Measurements from ENCODE around the gene PRICKLE3. TPM values are rescaled to one million over a fixed set of nuclear protein-coding genes. Genes with fewer than 3 reads are reported as not detected.

The PRICKLE3 gene
- total and polyA plus RNA-seq, 2 of the 4 experiments (the other 2 are of a cell fraction): 3.4 to 6.4 TPM

DNA sequence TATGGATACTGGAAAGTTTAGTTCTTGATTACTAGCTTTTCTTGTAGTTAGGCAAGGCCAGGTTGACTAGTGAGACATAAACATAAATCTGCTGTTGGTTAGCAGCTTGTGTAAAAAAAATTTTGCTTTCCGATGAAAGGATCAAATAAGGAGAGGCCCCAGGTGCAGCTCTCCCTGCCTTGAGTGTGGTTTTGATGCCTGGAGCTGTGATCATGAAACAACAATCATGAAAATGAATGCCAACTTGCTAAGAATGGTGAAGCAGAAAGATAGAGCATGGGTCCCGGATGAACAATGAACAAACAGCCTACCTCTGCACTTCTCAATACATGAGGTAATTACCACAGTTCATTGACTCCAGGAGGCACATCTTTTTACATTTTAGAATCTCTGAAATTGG is 28.2 kb upstream of the PRICKLE3 start:
- H3K9me1 ChIP-seq (ENCODE audit: insufficient read depth, low read length): no peaks in the 10 kb centered on the region
- no peak overlapping the region for H4K8ac ChIP-seq (ENCODE audit: low read depth in 2 of 2, low read length in 2 of 2)
- H3K4me2 ChIP-seq (ENCODE audit: low read depth, low read length): no peak overlapping the region
- BruUV-seq (replicated peaks): no TSS peak
- no peaks in the 10 kb centered on the region for H3K36me3 ChIP-seq (ENCODE audit: control insufficient read depth, insufficient read depth, low read length)
- WGBS, 2 experiments (ENCODE audit: extremely low coverage in 2 of 2, insufficient read length in 1 of 2): no CpG with 5 or more reads among the region's 2 CpGs
- H2AFZ ChIP-seq (replicated peaks; ENCODE audit: low read length, poor library complexity): no peak overlapping the region
- no peak overlapping the region for H3K27ac ChIP-seq (ENCODE audit: insufficient read depth, low read length)
- H2AK5ac ChIP-seq (ENCODE audit: low read depth, low read length): no peak overlapping the region
- H3K27me3 ChIP-seq (ENCODE audit: control insufficient read depth, insufficient read depth, low read length): no peaks in the 10 kb centered on the region; the same call in 1 of the 2 replicates
- in situ Hi-C loops (cut with MboI; ENCODE audit: low sequenced_read_pairs) (no loop called here), dilution Hi-C loops (cut with HindIII; ENCODE audit: low sequenced_read_pairs, unreplicated experiment) (no loop called here), intact Hi-C loops (cut with micrococcal nuclease) (no loop called here)
- ChIA-PET CTCF (interaction anchor here (1.4 kb wide), 1 partner anchor 55 kb away, joined by 4 read pairs; no protein-coding TSS in a partner anchor), POLR2A (ENCODE audit: unreplicated experiment) (no interaction called here)
- no peak overlapping the region for H3K23ac ChIP-seq (ENCODE audit: low read depth, low read length)
- H3K4ac ChIP-seq (ENCODE audit: low read depth, low read length): no peak overlapping the region
- no peak overlapping the region for H2BK15ac ChIP-seq (ENCODE audit: low read depth, low read length)
- no peak overlapping the region for H3K9ac ChIP-seq (ENCODE audit: low read depth, low read length)
- no peak overlapping the region for H2AK9ac ChIP-seq (replicated peaks; ENCODE audit: low read depth, low read length, poor library complexity)
- DNase-seq: no peak
- no peaks in the 10 kb centered on the region for H3K79me1 ChIP-seq (ENCODE audit: low read depth in 1 of 2, low read length in 2 of 2)
- no peak overlapping the region for H4K91ac ChIP-seq (ENCODE audit: insufficient read depth, low read depth, low read length)
- no peaks in the 10 kb centered on the region for H3K4me1 ChIP-seq (ENCODE audit: control insufficient read depth, insufficient read depth, low read length)
- no peak overlapping the region for H3K14ac ChIP-seq (replicated peaks; ENCODE audit: low read depth, low read length)
- H3K56ac ChIP-seq (ENCODE audit: extremely low read depth, insufficient read depth, low read length): no peak overlapping the region
- no peak overlapping the region for H2BK120ac ChIP-seq (ENCODE audit: low read depth, low read length)
- H2BK20ac ChIP-seq (ENCODE audit: low read depth, low read length): no peak overlapping the region
- TF ChIP-seq FOS (IDR thresholded peaks at IDR 0.05; ENCODE audit: low read depth, low read length): no peak
- no peak for TF ChIP-seq RAD21 (IDR thresholded peaks at IDR 0.05; ENCODE audit: low read length)
- TF ChIP-seq RFX5 (IDR thresholded peaks at IDR 0.05; ENCODE audit: low read depth, low read length): no peak
- TF ChIP-seq CHD1 (IDR thresholded peaks at IDR 0.05; ENCODE audit: low read depth, low read length): no peak
- TF ChIP-seq SMC3 (IDR thresholded peaks at IDR 0.05; ENCODE audit: low read depth, low read length): no peak
- TF ChIP-seq, protein P1, sequence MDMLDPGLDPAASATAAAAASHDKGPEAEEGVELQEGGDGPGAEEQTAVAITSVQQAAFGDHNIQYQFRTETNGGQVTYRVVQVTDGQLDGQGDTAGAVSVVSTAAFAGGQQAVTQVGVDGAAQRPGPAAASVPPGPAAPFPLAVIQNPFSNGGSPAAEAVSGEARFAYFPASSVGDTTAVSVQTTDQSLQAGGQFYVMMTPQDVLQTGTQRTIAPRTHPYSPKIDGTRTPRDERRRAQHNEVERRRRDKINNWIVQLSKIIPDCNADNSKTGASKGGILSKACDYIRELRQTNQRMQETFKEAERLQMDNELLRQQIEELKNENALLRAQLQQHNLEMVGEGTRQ (IDR thresholded peaks at IDR 0.05; ENCODE audit: low read depth, low read length): no peak
- TF ChIP-seq ELK1 (IDR thresholded peaks at IDR 0.05; ENCODE audit: borderline replicate concordance, low read depth, low read length): no peak
- no peak for TF ChIP-seq POLR2A (IDR thresholded peaks at IDR 0.05; ENCODE audit: low read depth, low read length)
- TF ChIP-seq RCOR1 (IDR thresholded peaks at IDR 0.05; ENCODE audit: insufficient replicate concordance, low read length): no peak
- H4K5ac ChIP-seq (ENCODE audit: low read depth, low read length): no peak overlapping the region
- H4K20me1 ChIP-seq (ENCODE audit: insufficient read depth, low read length): no peaks in the 10 kb centered on the region
- H3K18ac ChIP-seq (ENCODE audit: low read depth, low read length): no peak overlapping the region
- H3K4me3 ChIP-seq (ENCODE audit: insufficient read depth, low read depth, low read length): no peak overlapping the region
- no peak for ATAC-seq (ENCODE audit: low read depth)
- peaks cover 4% of the 10 kb centered on the region for H3K9me3 ChIP-seq (ENCODE audit: control insufficient read depth, insufficient read depth, low read length)
- no peak overlapping the region for H2BK5ac ChIP-seq (ENCODE audit: low read depth, low read length, poor library complexity, severe bottlenecking)
